Prostate gland (tissue), 2 donors: ENCODE measurements around the gene B4GALT5. TPM values are rescaled to one million over a fixed set of nuclear protein-coding genes. Genes with fewer than 3 reads are reported as not detected.

Experiments used
- DNase-seq: peaks from one replicate; pipeline ENCODE4 v3.0.0-alpha.2; 2019; ENCODE audit warnings: low spot score
- H3K27ac ChIP-seq, 2 donors: fragments of 200-600 bp; sonication (generic); 2 replicates each; pipeline ENCODE4 v1.5.1; 2017 to 2019
- H3K27me3 ChIP-seq: fragments of 200-600 bp; sonication (generic); replicated peaks from 2 replicates; pipeline ENCODE4 v1.5.1; 2019; ENCODE audit not compliant: insufficient read depth
- H3K36me3 ChIP-seq, 2 donors: fragments of 200-600 bp; sonication (generic); 1 replicate in 1 of 2; 2 replicates in 1 of 2; pipeline versions ENCODE4 v1.5.1 to v1.8.1; 2017 to 2019
- H3K4me1 ChIP-seq: fragments of 200-600 bp; sonication (generic); replicated peaks from 2 replicates; pipeline ENCODE4 v1.5.1; 2019
- H3K4me3 ChIP-seq, 2 donors: fragments of 200-600 bp; sonication (generic); 2 replicates each; pipeline ENCODE4 v1.5.1; 2017 to 2019
- H3K9me3 ChIP-seq: fragments of 200-600 bp; sonication (generic); 2 replicates; pipeline ENCODE4 v1.5.1; 2017
- CTCF ChIP-seq, 4 experiments: fragments of 200-600 bp in 2 of 4; fragments of 450-650 bp in 2 of 4; sonication (generic) in 2 of 4; IDR thresholded peaks; 1 replicate in 3 of 4; 2 replicates in 1 of 4; pipeline ENCODE4 v1.5.1; 2016 to 2019; ENCODE audit warnings: antibody characterized with exemption in 4 of 4, mild to moderate bottlenecking in 2 of 4, moderate library complexity in 2 of 4
- POLR2A ChIP-seq: fragments of 450-650 bp; IDR thresholded peaks from one replicate; pipeline ENCODE4 v1.6.1; 2016; ENCODE audit warnings: antibody characterized with exemption, mild to moderate bottlenecking
- POLR2AphosphoS5 ChIP-seq: sonication (generic); formaldehyde crosslinking; IDR thresholded peaks from one replicate; pipeline ENCODE4 v1.6.1; 2017; ENCODE audit warnings: antibody characterized with exemption
- WGBS: methylation state at CpG from one replicate; pipeline ENCODE4 v1.1.5; 2018; 5-methylcytosine and 5-hydroxymethylcytosine counted together
- intact Hi-C: fragments of 100-400 bp; cut with DNase I; formaldehyde crosslinking; loops from one replicate; pipeline ENCODE4 v1.14.2; 2022
- total RNA-seq, 2 donors: library from RNA; depleted of rRNA; stranded (reverse); fragments of >200 nt; gene quantifications; one replicate each; pipeline ENCODE4 v1.1.0, GENCODE V29; 2016

B4GALT5 gene
- total RNA-seq, 2 donors from 2014 or later: 17.8 to 53.7 TPM

GRCh38 chr20:49697071-49697470 is 16.6 kb downstream of the B4GALT5 start:
- no peaks in the 10 kb centered on the region for H3K36me3 ChIP-seq
- no peaks in the 10 kb centered on the region for H3K27me3 ChIP-seq
- no peaks in the 10 kb centered on the region for H3K9me3 ChIP-seq
- H3K4me3 ChIP-seq: no peak overlapping the region
- TF ChIP-seq CTCF (IDR thresholded peaks at IDR 0.05): no peak
- intact Hi-C loops: no loop called here
- no peak for DNase-seq
- no peak overlapping the region for H3K27ac ChIP-seq
- H3K4me1 ChIP-seq: no peaks in the 10 kb centered on the region
- WGBS: 80% methylated on average over 6 of the region's 6 CpGs

GRCh38 chr20:49696594-49696993 is 17.1 kb downstream of the B4GALT5 start:
- Histone ChIP-seq H3K36me3 (no peaks in the 10 kb centered on the region), H3K4me1 (no peaks in the 10 kb centered on the region), H3K27ac (no peak overlapping the region), H3K4me3 (no peak overlapping the region), H3K27me3 (no peaks in the 10 kb centered on the region), H3K9me3 (no peaks in the 10 kb centered on the region)
- intact Hi-C loops: no loop called here
- WGBS: 29% methylated on average over 2 of the region's 2 CpGs
- no peak for DNase-seq
- no peak for TF ChIP-seq POLR2A
- no peak for TF ChIP-seq CTCF (IDR thresholded peaks at IDR 0.05)
- TF ChIP-seq POLR2AphosphoS5: no peak

GRCh38 chr20:49695830-49696229 is 17.8 kb downstream of the B4GALT5 start:
- Histone ChIP-seq H3K27me3 (no peaks in the 10 kb centered on the region), H3K4me3 (no peak overlapping the region), H3K27ac (no peak overlapping the region), H3K4me1 (no peaks in the 10 kb centered on the region), H3K9me3 (no peaks in the 10 kb centered on the region), H3K36me3 (no peaks in the 10 kb centered on the region)
- WGBS: 85% methylated on average over 3 of the region's 3 CpGs
- no peak for DNase-seq
- intact Hi-C loops: no loop called here
- no peak for TF ChIP-seq CTCF (IDR thresholded peaks at IDR 0.05)
- TF ChIP-seq POLR2AphosphoS5: no peak
- no peak for TF ChIP-seq POLR2A

DNA sequence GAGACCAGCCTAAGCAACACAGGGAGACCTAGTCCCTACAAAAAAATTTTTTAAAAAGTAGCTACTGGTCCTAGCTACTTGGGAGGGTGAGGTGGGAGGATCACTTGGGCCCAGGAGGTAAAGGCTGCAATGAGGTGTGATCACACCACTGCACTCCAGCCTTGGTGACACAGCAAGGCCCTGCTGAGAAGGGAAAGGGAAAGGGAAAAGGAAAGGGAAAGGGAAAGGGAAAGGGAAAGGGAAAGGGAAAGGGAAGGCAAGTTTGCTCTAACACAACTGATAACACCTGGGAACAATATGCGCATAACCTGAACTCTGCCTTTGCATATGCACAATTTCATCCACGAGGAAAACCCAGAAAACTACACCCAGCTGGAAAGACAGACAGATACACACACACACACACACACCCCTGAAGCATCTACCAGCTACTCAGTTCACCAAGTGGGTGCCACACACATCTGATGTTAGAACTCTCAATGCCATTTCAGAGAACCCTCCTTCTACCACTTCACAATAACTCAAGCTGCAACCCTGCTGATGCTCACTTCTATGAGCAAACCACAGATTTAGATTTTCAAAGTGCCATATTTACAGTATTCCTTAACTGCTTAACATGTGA is 19.1 kb downstream of the B4GALT5 start:
- H3K4me3 ChIP-seq: no peak overlapping the region
- no peak overlapping the region for H3K27ac ChIP-seq
- no peaks in the 10 kb centered on the region for H3K36me3 ChIP-seq
- WGBS: 75% methylated on average over 2 of the region's 2 CpGs
- DNase-seq: no peak
- no peaks in the 10 kb centered on the region for H3K4me1 ChIP-seq
- intact Hi-C loops: no loop called here
- H3K9me3 ChIP-seq: no peaks in the 10 kb centered on the region
- no peak for TF ChIP-seq POLR2A
- no peak for TF ChIP-seq POLR2AphosphoS5
- TF ChIP-seq CTCF (IDR thresholded peaks at IDR 0.05): no peak
- no peaks in the 10 kb centered on the region for H3K27me3 ChIP-seq

GRCh38 chr20:49693435-49694171 is 20.1 kb downstream of the B4GALT5 start:
- WGBS: 84% methylated on average over 5 of the region's 5 CpGs
- Histone ChIP-seq H3K9me3 (no peaks in the 10 kb centered on the region), H3K4me1 (no peaks in the 10 kb centered on the region), H3K4me3 (no peak overlapping the region), H3K36me3 (no peaks in the 10 kb centered on the region), H3K27ac (no peak overlapping the region), H3K27me3 (no peaks in the 10 kb centered on the region)
- intact Hi-C loops: no loop called here
- DNase-seq: no peak
- TF ChIP-seq POLR2A (no peak), POLR2AphosphoS5 (no peak), CTCF (IDR thresholded peaks at IDR 0.05) (no peak)
